ENCODE data around the gene IFNLR1.

IFNLR1 gene

DNA sequence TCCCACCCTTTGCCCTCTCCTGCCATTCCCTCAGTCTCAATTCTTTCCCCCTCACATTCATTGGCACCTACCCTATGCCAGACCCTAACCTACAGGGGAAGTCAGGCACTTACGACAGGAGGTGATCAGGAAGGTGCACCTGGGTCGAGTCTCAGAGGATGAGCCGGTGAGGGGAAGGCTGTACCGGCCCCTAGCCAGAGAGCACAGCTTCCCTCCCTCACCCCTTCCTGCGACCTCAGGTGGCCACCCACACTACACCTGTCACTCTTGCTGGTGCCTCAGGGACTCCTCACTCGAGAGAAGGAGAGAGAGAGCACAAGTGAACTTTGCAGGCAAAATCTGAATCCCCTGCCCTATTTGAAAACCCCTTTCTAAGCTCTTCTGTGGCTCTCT lies 73.5 kb downstream of the IFNLR1 start:
- TF ChIP-seq TCF4 (CRISPR knock-in tag; IDR thresholded peaks at IDR 0.05; ENCODE audit: borderline replicate concordance), result no peak
- no peak for TF ChIP-seq TOX (CRISPR knock-in tag; IDR thresholded peaks at IDR 0.05; ENCODE audit: borderline replicate concordance)
- no peak for TF ChIP-seq ISL1 (CRISPR knock-in tag; IDR thresholded peaks at IDR 0.05)
- TF ChIP-seq ARNTL (CRISPR knock-in tag; IDR thresholded peaks at IDR 0.05; ENCODE audit: borderline replicate concordance, low read depth), result no peak
- TF ChIP-seq, protein P1, sequence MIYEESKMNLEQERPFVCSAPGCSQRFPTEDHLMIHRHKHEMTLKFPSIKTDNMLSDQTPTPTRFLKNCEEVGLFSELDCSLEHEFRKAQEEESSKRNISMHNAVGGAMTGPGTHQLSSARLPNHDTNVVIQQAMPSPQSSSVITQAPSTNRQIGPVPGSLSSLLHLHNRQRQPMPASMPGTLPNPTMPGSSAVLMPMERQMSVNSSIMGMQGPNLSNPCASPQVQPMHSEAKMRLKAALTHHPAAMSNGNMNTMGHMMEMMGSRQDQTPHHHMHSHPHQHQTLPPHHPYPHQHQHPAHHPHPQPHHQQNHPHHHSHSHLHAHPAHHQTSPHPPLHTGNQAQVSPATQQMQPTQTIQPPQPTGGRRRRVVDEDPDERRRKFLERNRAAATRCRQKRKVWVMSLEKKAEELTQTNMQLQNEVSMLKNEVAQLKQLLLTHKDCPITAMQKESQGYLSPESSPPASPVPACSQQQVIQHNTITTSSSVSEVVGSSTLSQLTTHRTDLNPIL (CRISPR knock-in tag; IDR thresholded peaks at IDR 0.05; ENCODE audit: low read depth), result no peak
- TF ChIP-seq, protein P2, sequence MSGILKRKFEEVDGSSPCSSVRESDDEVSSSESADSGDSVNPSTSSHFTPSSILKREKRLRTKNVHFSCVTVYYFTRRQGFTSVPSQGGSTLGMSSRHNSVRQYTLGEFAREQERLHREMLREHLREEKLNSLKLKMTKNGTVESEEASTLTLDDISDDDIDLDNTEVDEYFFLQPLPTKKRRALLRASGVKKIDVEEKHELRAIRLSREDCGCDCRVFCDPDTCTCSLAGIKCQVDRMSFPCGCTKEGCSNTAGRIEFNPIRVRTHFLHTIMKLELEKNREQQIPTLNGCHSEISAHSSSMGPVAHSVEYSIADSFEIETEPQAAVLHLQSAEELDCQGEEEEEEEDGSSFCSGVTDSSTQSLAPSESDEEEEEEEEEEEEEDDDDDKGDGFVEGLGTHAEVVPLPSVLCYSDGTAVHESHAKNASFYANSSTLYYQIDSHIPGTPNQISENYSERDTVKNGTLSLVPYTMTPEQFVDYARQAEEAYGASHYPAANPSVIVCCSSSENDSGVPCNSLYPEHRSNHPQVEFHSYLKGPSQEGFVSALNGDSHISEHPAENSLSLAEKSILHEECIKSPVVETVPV (CRISPR knock-in tag; IDR thresholded peaks at IDR 0.05), result no peak
- no peak for TF ChIP-seq PPARA (CRISPR knock-in tag; IDR thresholded peaks at IDR 0.05; ENCODE audit: borderline replicate concordance)
- no peak for TF ChIP-seq ZFP30 (CRISPR knock-in tag; IDR thresholded peaks at IDR 0.05)
- TF ChIP-seq CSDC2 (CRISPR knock-in tag; IDR thresholded peaks at IDR 0.05), result no peak
- TF ChIP-seq, protein P3, sequence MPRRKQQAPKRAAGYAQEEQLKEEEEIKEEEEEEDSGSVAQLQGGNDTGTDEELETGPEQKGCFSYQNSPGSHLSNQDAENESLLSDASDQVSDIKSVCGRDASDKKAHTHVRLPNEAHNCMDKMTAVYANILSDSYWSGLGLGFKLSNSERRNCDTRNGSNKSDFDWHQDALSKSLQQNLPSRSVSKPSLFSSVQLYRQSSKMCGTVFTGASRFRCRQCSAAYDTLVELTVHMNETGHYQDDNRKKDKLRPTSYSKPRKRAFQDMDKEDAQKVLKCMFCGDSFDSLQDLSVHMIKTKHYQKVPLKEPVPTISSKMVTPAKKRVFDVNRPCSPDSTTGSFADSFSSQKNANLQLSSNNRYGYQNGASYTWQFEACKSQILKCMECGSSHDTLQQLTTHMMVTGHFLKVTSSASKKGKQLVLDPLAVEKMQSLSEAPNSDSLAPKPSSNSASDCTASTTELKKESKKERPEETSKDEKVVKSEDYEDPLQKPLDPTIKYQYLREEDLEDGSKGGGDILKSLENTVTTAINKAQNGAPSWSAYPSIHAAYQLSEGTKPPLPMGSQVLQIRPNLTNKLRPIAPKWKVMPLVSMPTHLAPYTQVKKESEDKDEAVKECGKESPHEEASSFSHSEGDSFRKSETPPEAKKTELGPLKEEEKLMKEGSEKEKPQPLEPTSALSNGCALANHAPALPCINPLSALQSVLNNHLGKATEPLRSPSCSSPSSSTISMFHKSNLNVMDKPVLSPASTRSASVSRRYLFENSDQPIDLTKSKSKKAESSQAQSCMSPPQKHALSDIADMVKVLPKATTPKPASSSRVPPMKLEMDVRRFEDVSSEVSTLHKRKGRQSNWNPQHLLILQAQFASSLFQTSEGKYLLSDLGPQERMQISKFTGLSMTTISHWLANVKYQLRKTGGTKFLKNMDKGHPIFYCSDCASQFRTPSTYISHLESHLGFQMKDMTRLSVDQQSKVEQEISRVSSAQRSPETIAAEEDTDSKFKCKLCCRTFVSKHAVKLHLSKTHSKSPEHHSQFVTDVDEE (CRISPR knock-in tag; IDR thresholded peaks at IDR 0.05), result no peak
- no peak for TF ChIP-seq BACH2 (CRISPR knock-in tag; IDR thresholded peaks at IDR 0.05; ENCODE audit: borderline replicate concordance)
- TF ChIP-seq SNAI2 (CRISPR knock-in tag; IDR thresholded peaks at IDR 0.05), result no peak
- TF ChIP-seq ZNF8 (CRISPR knock-in tag; IDR thresholded peaks at IDR 0.05), result no peak
- TF ChIP-seq, protein P4, sequence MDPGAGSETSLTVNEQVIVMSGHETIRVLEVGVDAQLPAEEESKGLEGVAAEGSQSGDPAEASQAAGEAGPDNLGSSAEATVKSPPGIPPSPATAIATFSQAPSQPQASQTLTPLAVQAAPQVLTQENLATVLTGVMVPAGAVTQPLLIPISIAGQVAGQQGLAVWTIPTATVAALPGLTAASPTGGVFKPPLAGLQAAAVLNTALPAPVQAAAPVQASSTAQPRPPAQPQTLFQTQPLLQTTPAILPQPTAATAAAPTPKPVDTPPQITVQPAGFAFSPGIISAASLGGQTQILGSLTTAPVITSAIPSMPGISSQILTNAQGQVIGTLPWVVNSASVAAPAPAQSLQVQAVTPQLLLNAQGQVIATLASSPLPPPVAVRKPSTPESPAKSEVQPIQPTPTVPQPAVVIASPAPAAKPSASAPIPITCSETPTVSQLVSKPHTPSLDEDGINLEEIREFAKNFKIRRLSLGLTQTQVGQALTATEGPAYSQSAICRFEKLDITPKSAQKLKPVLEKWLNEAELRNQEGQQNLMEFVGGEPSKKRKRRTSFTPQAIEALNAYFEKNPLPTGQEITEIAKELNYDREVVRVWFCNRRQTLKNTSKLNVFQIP (CRISPR knock-in tag; IDR thresholded peaks at IDR 0.05; ENCODE audit: borderline replicate concordance, low read depth), result no peak
- TF ChIP-seq ESRRG (CRISPR knock-in tag; IDR thresholded peaks at IDR 0.05), result no peak
- no peak for TF ChIP-seq OSR1 (CRISPR knock-in tag; IDR thresholded peaks at IDR 0.05)
- TF ChIP-seq ZFP3 (CRISPR knock-in tag; IDR thresholded peaks at IDR 0.05), result no peak
- TF ChIP-seq GLIS3 (CRISPR knock-in tag; IDR thresholded peaks at IDR 0.05), result no peak
- ATAC-seq, result no peak

DNA sequence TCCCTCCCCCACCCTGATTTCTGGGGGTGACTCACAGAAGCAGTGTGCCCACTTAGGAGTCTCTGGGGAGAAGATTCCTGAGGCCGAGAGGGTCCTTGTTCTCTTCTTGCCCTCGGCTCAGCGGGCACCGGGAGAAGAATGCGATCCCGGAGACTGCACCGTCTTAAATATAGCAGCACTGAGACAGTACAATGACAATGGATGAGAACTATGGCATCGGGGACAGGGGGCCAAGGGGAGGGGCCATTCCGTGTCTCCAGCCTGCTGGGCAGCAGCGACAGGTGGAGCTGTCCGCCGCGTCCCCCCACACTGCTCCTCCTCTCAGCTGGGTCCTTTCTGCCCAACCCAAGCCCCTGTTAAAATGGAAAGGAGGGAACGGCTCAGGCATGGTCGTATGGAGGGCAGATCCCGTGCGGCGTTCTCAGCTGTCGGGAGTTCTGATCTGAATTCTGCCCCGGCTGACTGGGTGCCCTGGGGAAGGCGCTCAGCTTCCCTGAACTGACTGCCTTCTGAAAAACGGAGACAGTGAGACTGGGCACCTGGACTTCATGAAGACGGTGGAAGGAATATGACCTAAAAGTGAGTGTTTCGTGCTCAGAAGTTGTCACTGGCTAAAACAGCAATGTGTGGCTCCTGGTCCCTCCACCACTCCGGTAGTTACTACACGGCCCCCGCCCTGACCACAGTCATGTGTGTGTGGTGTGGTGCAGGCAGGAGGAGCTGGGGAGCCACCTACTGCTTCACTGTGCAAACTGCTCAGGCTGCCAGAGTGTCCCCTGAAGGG lies 74.9 kb downstream of the IFNLR1 start, which contains the start of gene MYOM3:
TSS of gene MYOM3 (minus strand) at position 140 of the 784 bp plus-strand sequence. CDS start 3,499 bp downstream, outside the sequence.
- ATAC-seq, result peak; percentile 64
- TF ChIP-seq RARB (CRISPR knock-in tag; IDR thresholded peaks at IDR 0.05) (no peak), ZFP30 (CRISPR knock-in tag; IDR thresholded peaks at IDR 0.05) (no peak), ZNF70 (CRISPR knock-in tag; IDR thresholded peaks at IDR 0.05) (no peak), CSDC2 (CRISPR knock-in tag; IDR thresholded peaks at IDR 0.05) (no peak), ARNTL (CRISPR knock-in tag; IDR thresholded peaks at IDR 0.05; ENCODE audit: borderline replicate concordance, low read depth) (no peak), ZC3H10 (CRISPR knock-in tag; IDR thresholded peaks at IDR 0.05) (no peak), TCF4 (CRISPR knock-in tag; IDR thresholded peaks at IDR 0.05; ENCODE audit: borderline replicate concordance) (no peak)
- TF ChIP-seq, protein P5, sequence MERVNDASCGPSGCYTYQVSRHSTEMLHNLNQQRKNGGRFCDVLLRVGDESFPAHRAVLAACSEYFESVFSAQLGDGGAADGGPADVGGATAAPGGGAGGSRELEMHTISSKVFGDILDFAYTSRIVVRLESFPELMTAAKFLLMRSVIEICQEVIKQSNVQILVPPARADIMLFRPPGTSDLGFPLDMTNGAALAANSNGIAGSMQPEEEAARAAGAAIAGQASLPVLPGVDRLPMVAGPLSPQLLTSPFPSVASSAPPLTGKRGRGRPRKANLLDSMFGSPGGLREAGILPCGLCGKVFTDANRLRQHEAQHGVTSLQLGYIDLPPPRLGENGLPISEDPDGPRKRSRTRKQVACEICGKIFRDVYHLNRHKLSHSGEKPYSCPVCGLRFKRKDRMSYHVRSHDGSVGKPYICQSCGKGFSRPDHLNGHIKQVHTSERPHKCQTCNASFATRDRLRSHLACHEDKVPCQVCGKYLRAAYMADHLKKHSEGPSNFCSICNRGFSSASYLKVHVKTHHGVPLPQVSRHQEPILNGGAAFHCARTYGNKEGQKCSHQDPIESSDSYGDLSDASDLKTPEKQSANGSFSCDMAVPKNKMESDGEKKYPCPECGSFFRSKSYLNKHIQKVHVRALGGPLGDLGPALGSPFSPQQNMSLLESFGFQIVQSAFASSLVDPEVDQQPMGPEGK (CRISPR knock-in tag; IDR thresholded peaks at IDR 0.05; ENCODE audit: borderline replicate concordance), result no peak

Data from SK-N-SH treated with all-trans-retinoic acid at 6 μM for 48 hours (cell line).